HCT116 (cell line): ENCODE data around the gene SELENON.

Source experiments
- ATF3 ChIP-seq: IDR thresholded peaks from 2 replicates; pipeline ENCODE4 v1.6.1; 2012
- MAX ChIP-seq: IDR thresholded peaks from 2 replicates; pipeline ENCODE4 v1.6.1; 2012
- YY1 ChIP-seq: IDR thresholded peaks from 2 replicates; pipeline ENCODE4 v1.6.1; 2011; ENCODE audit warnings: low read length, low read depth, moderate library complexity, mild to moderate bottlenecking; ENCODE audit not compliant: insufficient replicate concordance; ENCODE audit errors: extremely low read depth
- ZFX ChIP-seq: fragments of 450-650 bp; IDR thresholded peaks from 2 replicates; pipeline ENCODE4 v1.6.1; 2017
- TF ChIP-seq, protein P1 (sequence below), 3 experiments: fragments of 200-600 bp in 1 of 3; sonication (generic) in 1 of 3; IDR thresholded peaks in 2 of 3; conservative IDR thresholded peaks in 1 of 3; 2 replicates each; pipeline ENCODE4 v1.5.1; 2012 to 2017; ENCODE audit warnings: low read depth in 2 of 3, low read length in 2 of 3, antibody characterized with exemption in 1 of 3, borderline replicate concordance in 1 of 3, control low read depth in 1 of 3, mild to moderate bottlenecking in 1 of 3, mixed read lengths in 1 of 3, mixed run types in 1 of 3, moderate library complexity in 1 of 3; ENCODE audit not compliant: insufficient read depth in 1 of 3
- TF ChIP-seq, protein P2 (sequence below): IDR thresholded peaks from 2 replicates; pipeline ENCODE4 v1.6.1; 2011; ENCODE audit warnings: mild to moderate bottlenecking, low read length, moderate library complexity; ENCODE audit not compliant: insufficient replicate concordance; ENCODE audit errors: extremely low read depth

DNA sequence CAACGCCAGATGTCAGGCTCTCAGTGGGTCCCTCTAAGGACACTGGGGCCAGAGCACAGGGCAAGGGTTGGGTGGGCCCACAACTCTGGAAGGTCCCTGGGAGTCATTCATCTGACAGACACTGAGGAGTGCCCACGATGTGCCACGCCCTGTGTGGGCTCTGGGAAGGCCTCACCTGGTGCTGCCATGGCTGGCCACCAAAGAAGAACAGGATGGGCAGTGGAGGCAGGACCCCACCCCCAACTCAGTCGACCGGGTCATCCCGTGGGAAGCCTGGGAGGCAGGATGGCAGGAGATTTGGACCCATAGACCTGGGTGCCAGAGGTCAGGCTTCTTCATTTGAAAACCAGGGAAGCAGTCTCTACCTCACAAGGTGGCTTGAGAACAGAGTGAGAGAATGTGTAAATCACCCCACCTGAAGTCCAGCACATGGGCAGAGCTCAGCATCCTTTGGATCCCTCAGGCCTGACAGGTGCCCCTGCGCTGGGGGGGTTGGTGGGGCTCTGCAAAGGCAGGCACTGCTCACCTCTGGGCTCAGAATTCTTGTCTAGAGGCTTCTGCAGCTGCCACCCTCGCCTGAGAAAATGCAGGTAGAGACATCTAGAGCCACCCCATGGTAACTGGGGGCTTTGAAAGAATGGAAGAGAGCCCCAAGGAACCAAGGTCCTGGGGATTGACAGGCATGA lies 1.2 kb upstream of the SELENON start:
- TF ChIP-seq, protein P1, sequence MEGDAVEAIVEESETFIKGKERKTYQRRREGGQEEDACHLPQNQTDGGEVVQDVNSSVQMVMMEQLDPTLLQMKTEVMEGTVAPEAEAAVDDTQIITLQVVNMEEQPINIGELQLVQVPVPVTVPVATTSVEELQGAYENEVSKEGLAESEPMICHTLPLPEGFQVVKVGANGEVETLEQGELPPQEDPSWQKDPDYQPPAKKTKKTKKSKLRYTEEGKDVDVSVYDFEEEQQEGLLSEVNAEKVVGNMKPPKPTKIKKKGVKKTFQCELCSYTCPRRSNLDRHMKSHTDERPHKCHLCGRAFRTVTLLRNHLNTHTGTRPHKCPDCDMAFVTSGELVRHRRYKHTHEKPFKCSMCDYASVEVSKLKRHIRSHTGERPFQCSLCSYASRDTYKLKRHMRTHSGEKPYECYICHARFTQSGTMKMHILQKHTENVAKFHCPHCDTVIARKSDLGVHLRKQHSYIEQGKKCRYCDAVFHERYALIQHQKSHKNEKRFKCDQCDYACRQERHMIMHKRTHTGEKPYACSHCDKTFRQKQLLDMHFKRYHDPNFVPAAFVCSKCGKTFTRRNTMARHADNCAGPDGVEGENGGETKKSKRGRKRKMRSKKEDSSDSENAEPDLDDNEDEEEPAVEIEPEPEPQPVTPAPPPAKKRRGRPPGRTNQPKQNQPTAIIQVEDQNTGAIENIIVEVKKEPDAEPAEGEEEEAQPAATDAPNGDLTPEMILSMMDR (IDR thresholded peaks at IDR 0.05 in 2 of 3, conservative IDR thresholded peaks at IDR 0.05 in 1 of 3; ENCODE audit: borderline replicate concordance in 1 of 3, insufficient read depth in 1 of 3, low read depth in 2 of 3, low read length in 2 of 3), result no peak
- TF ChIP-seq, protein P2, sequence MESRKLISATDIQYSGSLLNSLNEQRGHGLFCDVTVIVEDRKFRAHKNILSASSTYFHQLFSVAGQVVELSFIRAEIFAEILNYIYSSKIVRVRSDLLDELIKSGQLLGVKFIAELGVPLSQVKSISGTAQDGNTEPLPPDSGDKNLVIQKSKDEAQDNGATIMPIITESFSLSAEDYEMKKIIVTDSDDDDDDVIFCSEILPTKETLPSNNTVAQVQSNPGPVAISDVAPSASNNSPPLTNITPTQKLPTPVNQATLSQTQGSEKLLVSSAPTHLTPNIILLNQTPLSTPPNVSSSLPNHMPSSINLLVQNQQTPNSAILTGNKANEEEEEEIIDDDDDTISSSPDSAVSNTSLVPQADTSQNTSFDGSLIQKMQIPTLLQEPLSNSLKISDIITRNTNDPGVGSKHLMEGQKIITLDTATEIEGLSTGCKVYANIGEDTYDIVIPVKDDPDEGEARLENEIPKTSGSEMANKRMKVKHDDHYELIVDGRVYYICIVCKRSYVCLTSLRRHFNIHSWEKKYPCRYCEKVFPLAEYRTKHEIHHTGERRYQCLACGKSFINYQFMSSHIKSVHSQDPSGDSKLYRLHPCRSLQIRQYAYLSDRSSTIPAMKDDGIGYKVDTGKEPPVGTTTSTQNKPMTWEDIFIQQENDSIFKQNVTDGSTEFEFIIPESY, result no peak
- TF ChIP-seq MAX, result no peak
- TF ChIP-seq YY1, result no peak
- TF ChIP-seq ATF3, result no peak
- TF ChIP-seq ZFX, result no peak
